HG02973 (cell line): Measurements from ENCODE around the gene NFIA.
"Not testable (repeated sequence)": the region's sequence is repeated elsewhere in the genome, so short reads cannot be mapped to it uniquely, and the experiment has no call there.

Experiments used
- ATAC-seq: cut with Tn5 transposase; IDR thresholded peaks from one replicate; pipeline ENCODE4 v1.9.1; 2021; ENCODE audit warnings: moderate library complexity; ENCODE audit not compliant: unreplicated experiment

NFIA gene

GRCh38 chr1:61058483-61059245 lies 23.7 kb upstream of the NFIA start:
- no peak for ATAC-seq

- ATAC-seq: not testable (repeated sequence)
Observed at GRCh38 chr1:61061601-61062000, 20.8 kb upstream of the NFIA start.

GRCh38 chr1:61064673-61065072 lies 17.7 kb upstream of the NFIA start:
- no peak for ATAC-seq

- ATAC-seq: no peak
Observed at GRCh38 chr1:61067446-61068019, 14.8 kb upstream of the NFIA start.

- no peak for ATAC-seq
Observed at GRCh38 chr1:61070054-61070453, 12.3 kb upstream of the NFIA start.

GRCh38 chr1:61071205-61072130 lies 10.9 kb upstream of the NFIA start:
- ATAC-seq: no peak

GRCh38 chr1:61073871-61074270 lies 8.5 kb upstream of the NFIA start:
- ATAC-seq: no peak

- not testable (repeated sequence) for ATAC-seq
Observed at GRCh38 chr1:61075833-61076232, 6.5 kb upstream of the NFIA start.

- peak; percentile 78 for ATAC-seq
Observed at GRCh38 chr1:61076728-61077675, 5.4 kb upstream of the NFIA start.

- peak; percentile 45 for ATAC-seq
Observed at GRCh38 chr1:61077676-61078541, 4.5 kb upstream of the NFIA start.

- no peak for ATAC-seq
Observed at GRCh38 chr1:61078618-61079295, 3.6 kb upstream of the NFIA start.

GRCh38 chr1:61079296-61079897 lies 3.0 kb upstream of the NFIA start:
- no peak for ATAC-seq

GRCh38 chr1:61079898-61080336 lies 2.4 kb upstream of the NFIA start:
- no peak for ATAC-seq

GRCh38 chr1:61080413-61081143 lies 1.8 kb upstream of the NFIA start:
- ATAC-seq: no peak

- ATAC-seq: no peak
Observed at GRCh38 chr1:61081144-61081685, 1.1 kb upstream of the NFIA start.

GRCh38 chr1:61081686-61082310 lies 563 bp upstream of the NFIA start:
- ATAC-seq: no peak
